NCI-H748 treated with DMSO at 0.1 percent for 48 hours (cell line): ENCODE measurements around the gene OR5B3.
"Not testable (repeated sequence)": the region's sequence is repeated elsewhere in the genome, so short reads cannot be mapped to it uniquely, and the experiment has no call there.

ENCODE experiments used
- DNase-seq: peaks from one replicate; lab custom pipeline; 2025; lab: John Stamatoyannopoulos, UW

Gene OR5B3

DNA sequence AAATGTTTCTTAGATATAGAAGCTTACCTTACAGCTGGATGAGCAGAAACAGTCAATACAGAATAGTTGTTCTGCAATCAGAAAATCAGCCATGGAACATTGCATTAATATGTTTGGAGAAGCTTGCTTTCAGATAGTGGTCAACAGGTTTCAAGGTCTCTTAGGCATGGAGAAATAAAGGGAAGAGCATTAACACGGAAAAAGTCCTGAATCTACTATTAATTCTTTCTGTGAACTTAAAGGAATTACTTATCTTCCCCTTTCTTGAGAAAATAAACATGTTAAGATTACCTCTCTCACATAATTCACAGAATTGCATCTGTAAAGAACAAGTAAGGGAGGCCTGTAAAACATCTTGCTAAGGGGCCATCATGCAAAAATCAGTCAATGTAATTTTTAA lies at the start of gene OR5B3:
Gene OR5B3 (minus strand): TSS at position 101 of the 400 bp plus-strand sequence. CDS start 3,465 bp downstream, outside the sequence.
- DNase-seq = no peak

DNA sequence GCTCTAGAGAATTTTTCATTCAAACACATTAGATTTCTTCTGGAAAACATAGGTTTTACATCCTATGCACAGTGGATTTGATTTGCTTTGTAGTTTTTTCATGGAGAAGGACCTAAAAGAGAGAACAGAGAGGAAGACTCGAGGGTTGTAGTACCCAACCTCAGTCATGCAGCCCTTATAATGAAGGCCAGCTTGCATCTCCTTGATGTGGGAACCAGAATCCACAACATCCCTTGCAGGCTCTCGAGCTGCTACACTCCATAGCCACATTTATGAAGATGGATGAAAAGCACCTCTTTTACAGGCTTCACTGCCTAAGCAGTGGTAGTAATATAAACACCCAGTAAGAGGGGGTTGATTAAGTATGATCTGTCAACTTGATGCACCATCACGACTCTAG lies 44.9 kb upstream of the OR5B3 start:
- DNase-seq = no peak

DNA sequence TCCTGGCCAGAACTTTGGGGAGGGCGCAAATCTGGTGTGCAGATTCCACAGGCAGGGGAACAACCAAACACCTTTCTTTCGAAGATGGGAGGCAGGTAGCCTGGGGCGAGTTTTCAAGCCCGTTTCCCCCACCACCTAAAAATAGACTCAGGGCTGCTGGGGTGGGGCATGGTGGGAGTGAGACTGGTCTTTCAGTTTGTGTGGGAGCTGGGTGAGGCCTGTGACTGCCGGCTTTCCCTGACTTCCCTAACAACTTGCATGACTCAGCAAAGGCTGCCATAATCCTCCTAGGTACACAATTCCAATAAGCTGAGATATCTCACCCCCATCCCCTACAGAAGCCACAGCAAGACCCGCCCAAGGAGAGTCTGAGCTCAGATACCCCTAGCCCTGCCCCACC lies 39.6 kb upstream of the OR5B3 start:
- DNase-seq = no peak

DNA sequence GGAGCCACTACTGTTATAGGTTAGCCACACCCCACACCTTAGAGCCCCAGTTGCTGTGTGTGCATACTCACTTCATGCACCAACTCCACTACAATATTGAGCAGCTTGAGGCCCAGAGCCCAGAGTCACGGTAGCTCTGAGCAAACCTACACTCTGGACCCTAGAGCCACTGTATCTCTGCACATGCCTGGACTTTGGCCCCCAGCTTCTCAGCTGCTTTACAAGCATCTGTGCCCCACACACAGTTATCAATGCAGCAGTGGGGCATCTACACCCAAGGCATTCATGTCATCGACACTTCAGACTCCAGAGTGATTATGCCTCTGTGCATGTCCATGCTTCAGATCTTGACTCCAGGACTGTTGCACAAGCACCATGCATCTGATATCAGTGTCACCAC lies 37.6 kb upstream of the OR5B3 start:
- DNase-seq = no peak

DNA sequence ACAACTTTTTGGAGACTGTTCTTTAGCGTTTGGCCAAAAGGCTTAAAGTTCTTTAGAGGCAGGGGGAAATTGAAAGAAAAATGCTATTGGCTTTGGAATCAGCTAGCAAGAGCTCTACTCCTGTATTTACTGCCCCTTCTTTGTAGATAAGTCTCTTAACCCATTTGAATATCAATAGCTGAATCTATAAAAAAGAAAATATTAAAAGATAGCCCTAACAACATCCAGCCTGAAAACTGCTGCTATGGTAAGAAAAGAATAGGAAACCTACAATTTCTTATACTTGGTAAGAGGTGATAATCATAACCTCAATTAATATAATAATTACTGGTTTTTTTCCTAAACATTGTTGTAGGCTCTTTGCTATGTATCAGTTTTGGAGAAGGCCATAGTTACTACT lies 35.5 kb upstream of the OR5B3 start, which contains the start of gene OR5B12:
Gene OR5B12 (minus strand): TSS at position 101 of the 400 bp plus-strand sequence. CDS start 2,085 bp downstream, outside the sequence.
- DNase-seq = no peak

DNA sequence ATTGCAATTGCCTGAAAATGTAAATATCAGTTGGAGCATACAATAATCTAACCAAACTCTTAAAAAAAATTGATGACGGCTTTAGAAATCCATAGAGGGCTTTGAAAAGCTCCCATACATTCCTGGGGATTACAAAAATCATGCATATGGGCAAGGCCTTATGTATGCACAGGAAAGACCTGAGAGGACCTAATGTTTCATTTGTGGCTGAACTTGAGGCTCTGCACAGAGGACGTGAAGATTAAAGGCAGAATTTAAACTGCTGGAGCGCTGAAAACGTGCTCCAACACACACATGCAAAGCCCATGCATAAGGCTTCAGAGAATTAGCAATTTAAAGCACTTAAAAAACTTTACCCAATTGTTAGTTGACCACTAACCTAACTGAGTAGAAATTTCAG lies 31.8 kb upstream of the OR5B3 start:
- no peak for DNase-seq

DNA sequence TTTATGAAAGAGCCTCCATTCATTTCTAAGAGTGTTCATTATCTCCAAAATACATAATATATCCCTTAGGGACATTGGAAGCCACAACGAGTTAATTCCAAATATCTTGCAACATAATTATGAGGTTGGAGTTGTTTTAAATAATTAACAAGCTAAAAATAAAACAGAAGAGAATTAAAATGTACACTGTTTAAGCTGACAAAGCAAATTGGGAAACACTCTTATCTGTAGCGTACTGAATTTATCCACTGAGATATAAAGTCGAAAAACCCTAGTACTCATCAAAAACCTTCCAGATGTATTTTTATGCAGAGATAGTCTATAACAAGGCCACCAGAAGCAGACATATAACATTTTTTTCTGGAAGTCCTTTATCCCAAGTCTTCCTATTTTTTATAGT lies 27.5 kb upstream of the OR5B3 start:
- no peak for DNase-seq

DNA sequence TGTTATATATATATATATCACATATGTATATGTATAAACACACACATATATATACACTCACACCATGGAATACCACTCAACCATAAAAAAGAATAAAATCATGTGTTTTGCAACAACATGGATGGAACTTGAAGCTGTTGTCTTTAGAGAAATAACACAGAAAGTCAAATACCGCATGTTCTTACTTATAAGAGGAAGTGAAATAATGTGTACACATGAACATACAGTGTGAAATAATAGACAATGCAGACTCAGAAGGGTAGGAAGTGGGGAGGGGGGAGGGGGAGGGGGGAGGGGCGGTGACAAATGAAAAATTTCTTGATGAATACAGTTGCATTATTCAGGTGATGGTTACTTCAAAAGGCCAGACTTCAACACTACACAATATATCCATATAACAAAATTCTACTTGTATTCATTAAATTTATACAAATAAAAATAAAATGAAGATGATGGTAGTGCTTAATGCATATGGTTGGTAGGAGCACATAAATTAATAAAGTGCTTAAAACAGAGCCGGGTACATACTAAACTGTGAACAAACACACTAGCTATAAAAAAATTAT lies 27.0 kb upstream of the OR5B3 start:
- no peak for DNase-seq

DNA sequence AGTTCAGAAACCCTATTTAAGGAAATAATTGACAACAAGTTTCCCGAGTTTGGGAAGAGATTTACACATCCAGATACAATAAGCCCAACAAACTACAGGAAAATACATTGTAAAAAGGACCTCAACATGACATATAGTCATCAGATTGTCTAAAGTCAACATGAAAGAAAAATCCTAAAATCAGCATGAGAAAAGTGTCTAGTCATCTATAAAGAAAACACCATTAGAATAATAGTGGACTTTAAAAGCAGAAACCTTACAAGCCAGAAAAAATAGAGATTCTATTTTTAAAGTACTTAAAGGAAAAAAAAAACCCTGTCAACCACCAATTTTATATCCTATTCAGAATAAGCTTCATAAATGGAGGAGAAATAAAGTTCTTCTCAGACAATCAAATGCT lies 22.6 kb upstream of the OR5B3 start:
- no peak for DNase-seq

DNA sequence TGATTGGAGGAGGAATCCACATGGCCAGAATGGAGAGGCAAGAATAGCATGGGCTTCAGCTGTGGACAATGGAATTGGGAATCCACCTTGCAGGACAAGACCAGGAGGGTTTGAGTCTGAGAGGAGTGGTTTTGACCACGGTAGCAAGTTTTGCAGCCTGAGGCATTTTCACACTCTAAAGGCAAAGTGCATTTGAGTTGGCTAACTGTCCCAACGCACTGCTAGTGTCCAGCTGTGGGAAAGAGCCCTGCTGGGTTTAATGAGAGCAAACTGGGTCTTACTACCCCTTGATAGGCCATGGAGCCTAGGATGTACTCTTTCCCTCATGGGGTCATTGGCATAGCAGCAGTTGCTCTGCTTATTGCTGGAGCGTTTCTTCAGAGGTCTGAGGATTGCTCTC lies 21.3 kb upstream of the OR5B3 start, which contains the start of gene OR5B2:
Gene OR5B2 (minus strand): TSS at position 101 of the 400 bp plus-strand sequence. CDS start 4,860 bp downstream, outside the sequence.
- no peak for DNase-seq

DNA sequence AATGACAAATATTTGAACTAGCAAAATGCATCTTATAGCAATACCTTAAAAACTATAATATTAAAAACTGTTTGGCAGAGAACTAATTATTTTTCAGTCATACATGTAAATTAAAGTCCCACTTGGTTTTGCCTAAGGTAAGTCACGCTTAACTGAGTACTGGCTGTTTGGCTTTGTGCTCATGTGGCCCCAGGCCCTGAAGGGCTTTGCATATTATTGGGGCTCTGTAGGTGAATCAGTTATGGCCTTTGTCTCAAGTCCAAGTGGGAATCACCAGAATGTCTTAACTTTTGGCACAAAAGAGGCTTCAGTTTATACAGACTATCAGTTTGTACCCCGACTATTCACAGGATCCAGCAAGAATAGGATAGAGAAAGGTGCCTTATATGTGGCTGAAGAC lies 7.1 kb downstream of the OR5B3 start:
- not testable (repeated sequence) for DNase-seq

DNA sequence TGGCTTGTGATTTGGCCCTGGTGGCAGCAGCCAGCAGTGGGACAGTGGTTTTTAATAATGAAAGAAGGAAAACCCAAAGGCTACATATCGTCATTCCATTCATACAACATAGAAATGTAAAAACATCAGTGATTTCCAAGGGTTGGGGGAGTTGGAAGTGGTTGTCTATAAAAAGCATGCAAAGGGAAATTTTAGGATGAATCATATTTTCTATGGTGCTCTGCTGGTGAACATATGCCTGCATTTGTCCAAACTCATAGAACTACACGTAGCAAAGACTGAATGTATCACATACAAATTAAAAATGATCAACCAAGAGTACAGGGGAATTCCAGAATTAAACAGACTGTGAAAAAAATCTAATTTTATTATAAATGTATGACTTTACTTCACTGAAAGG lies 11.1 kb downstream of the OR5B3 start:
- DNase-seq = no peak

DNA sequence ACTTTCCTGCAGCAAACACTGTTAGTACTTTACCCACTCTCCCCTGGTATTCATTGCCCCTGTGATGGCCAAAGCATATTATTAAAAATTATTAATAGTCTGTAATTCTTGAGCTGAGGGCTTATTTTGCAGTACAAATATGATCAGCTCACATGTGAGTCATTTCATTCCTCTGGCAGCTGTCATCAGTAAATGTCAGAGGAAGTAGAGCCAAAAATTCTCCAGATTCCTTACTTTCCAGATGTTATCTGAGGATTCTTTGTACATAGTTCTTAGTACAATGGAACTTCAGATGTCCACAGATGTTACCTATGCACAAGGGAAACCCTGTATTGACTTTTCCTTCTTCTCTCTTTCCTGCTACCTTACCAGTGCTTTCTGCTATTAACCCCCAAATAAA lies 12.5 kb downstream of the OR5B3 start:
- no peak for DNase-seq

DNA sequence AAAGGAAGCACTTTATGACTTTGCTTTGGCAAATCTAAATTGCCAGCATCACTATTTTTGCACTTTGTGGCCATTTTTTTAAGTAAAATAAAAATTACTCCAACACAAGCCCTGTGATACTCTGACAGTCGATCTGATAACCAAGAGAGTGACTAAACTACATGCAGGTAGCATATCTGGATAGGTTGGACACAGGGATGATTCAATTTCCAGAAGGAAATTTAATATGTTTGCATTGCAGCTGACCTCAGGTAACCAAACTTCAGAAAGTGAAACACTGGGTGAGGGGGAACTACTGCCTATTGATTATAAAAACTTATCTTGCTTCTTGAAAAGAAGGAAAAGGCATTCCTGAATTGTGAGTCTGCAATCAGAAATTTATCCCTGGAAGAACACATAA lies 13.9 kb downstream of the OR5B3 start:
- no peak for DNase-seq

DNA sequence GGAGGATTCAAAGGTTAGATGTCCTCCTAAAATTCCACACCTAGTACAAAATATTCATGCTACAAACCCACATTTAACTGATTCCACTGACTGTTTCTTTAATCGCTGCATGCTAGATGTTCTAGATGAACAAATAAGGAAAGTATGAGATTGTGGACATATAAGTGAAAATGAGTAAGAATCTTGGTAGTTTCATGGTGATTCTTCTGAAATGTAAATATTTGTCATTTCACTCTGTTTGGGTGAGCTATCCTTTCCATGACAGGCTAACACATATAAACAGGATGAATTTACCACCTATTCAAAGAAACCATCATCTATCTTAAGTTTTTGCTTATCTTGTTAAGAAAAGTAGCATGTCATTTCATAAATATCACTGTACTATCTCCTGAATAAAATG lies 14.8 kb downstream of the OR5B3 start:
- DNase-seq = no peak

DNA sequence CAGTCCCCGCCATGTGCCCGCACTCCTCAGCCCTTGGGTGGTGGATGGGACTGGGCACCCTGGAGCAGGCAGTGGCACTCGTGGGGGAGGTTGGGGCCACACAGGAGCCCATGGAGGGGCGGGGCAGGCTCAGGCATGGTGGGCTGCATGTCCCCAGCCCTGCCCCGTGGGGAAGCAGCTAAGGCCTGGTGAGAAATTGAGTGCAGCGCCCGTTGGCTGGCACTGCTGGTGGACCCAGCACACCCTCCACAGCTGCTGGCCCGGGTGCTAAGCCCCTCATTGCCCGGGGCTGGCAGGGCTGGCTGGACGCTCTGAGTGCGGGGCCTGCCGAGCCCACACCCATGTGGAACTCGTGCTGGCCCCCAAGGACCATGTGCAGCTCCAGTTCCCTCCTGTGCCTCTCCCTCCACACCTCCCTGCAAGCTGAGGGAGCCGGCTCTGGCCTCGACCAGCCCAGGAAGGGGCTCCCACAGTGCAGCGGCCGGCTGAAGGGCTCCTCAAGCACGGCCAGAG lies 16.1 kb downstream of the OR5B3 start:
- DNase-seq = no peak

DNA sequence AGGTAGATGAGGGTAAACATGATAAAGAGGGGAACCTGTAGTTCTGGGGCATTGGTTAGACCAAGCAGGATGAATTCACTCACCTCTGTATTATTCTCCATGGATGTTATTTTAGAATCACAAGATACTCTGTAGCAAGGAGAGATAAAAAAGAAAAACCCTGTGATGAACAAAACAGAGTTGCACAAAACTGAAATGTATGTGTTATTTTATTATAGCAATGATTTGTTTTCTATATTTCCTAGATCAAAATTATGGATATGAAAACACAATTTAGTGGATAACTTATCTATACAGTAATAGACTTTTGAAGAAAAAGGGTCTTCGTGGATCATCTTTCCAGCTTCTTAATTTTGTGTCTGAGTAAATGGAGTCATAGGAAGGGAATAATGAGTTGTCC lies 47.7 kb downstream of the OR5B3 start, which contains the start of gene OR5B17:
Gene OR5B17 (minus strand): TSS at position 101 of the 400 bp plus-strand sequence. CDS start 0 bp downstream, at position 101.
- no peak for DNase-seq

DNA sequence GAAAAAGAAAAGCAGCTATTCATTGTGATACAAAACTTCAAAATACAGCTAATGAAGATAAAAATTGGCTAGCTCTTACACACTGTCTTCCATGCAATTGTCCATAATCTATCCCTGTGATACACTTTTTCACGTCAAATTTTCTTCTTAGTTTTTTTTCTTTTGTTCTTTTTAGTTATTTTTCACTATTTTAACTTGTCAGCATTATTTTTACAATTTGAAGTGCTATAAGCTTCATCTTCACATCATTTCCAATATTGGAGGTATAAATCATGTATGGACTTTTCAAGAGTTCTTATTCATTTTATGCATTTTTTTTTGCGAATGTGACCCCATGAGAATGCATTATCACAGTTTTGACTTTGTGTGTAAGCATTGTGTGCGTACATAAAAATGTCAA lies 51.9 kb downstream of the OR5B3 start:
- no peak for DNase-seq
